Measurements from ENCODE around the gene IL1RAPL2. TPM values are rescaled to one million over a fixed set of nuclear protein-coding genes. Genes with fewer than 3 reads are reported as not detected.

IL1RAPL2 gene
- total RNA-seq (2022; extraction: Qiagen RNA extraction), result not detected in 5 replicates

DNA sequence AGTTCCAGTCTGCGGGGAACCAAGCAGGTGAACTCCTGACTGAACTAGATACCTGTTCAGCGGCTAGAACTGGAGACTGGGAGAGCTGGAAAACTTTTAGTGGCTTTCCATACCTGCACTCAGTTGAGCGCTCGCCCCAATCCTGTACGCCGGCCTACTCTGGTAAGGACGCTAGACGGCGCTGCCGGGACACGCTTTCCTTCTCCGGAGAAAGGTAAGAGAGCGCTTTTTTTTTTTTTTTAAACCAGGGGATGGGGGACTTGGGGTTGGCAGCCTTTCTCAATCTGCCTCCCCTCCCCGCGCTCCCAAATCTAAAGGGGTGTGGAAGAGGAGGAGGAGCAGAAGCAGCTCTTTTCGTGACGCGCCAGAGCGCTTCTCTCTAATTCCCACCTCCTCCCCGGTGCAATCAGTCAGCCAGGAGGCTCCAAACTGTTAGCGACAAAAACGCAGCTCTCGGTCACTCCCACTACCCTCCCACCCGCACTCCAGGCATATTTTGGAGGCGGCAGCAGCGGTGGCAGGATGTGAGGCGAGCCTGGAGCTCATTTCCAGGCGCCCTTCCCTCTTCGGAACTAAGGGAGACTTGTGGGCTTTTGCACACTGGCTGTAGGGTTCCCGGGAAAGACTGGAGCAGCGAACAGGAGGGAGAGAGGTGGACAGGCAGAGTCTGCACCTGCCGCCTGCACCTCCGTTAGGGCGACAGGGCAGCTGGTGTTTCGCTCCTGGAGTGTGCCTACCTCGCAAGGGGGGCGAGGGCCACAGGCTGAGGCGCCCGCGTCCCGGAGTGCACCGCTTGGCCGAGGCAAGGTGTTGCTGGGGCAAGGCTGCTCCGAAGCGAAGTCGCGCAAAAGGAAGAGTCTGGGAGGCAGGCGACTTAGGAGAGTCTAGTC lies at the start of gene IL1RAPL2:
IL1RAPL2 (plus strand) TSS at position 409 of the 890 bp plus-strand sequence.

DNA sequence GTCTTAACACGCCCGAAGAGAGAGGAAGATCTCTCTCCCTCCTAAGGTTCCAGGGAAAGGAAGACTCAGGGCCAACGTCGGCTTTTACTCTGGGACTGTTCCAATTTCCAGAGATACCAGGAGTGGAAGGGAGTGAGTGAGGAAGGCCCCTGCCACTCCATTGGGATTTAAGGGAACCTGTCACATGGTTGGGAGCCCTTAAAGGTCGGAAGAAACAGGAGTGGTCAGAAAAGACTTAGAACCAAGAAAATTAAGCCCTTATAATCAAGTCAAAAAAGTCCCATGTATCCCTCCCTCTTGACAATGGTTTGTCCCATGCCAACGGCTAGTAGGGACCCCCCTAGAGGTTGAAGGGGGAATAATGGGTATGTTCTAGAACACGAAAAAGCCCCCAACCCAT lies 654.6 kb downstream of the IL1RAPL2 start, which contains the start of gene TEX13A:
TEX13A (minus strand) TSS at position 59 of the 400 bp plus-strand sequence. CDS start 297 bp downstream, outside the sequence.

